GM18520 (cell line): ENCODE data around the gene PKDCC.
"Not testable (repeated sequence)": the region's sequence is repeated elsewhere in the genome, so short reads cannot be mapped to it uniquely, and the experiment has no call there.

ENCODE experiments used
- ATAC-seq: cut with Tn5 transposase; IDR thresholded peaks from one replicate; pipeline ENCODE4 v1.9.1; 2021; ENCODE audit not compliant: unreplicated experiment

The PKDCC gene

DNA sequence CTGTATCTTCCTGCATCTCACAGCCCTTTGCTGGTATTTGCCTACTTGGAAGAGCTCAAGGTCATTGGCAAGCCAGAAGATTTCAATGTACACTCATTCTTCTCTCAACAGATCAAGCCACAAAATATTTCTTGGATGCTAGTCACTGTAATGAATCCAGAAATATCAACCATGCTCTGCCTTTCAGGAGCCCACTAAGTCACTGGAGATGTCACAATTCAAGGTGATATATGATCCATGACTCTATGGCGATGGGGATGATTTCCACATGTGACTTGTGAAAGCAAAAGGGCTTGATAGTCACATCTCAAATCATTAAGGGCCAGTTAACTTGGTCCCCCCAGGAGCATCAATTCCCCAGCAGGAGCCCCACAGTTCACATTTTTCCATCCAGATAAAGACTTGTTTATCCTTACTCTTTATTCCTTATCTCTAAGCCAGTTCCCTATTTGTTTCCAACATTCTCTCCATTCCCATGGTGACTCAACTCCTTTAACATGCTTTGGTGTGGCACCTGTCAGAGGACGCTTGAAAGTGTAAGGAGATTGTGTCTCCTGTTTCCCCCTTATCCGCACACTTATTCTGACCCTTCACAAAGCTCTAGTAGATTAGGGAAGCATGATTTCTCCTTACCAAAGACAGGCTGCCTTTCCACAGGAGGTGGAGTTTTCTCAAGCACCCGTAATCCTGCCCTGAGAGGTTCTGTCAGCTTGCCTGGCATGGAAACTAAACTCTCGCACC lies 15.8 kb downstream of the PKDCC start:
- no peak for ATAC-seq

DNA sequence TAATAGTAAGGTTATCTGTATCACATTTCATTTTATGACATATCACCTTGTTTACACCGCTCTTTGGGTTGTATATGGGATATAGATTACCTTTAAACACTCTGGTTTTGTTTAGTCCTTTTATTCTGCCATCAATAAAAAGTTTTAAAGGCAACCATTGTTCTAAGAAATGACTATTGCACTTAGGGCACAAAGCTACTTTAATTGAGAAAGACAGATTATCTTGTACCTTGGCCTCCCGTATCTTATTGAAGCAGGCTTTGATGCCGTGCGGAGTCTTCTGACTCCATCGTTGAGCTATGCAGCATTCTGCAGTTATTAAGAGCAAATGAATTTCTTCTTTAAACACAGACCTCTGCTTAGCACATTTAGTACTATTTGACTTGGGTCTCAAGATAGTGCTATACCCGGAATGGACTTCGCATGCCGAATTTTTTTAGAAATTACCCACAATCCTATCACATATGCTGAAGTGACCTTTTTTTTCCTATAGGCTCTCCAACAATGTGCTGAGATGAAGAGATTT lies 16.7 kb downstream of the PKDCC start:
- ATAC-seq, result no peak

DNA sequence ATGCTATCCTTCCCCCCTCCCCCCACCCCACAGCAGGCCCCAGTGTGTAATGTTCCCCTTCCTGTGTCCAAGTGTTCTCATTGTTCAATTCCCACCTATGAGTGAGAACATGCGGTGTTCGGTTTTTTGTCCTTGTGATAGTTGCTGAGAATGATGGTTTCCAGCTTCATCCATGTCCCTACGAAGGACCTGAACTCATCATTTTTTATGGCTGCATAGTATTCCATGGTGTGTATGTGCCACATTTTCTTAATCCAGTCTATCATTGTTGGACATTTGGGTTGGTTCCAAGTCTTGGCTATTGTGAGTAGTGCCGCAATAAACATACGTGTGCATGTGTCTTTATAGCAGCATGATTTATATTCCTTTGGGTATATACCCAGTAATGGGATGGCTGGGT lies 17.9 kb downstream of the PKDCC start:
- ATAC-seq, result not testable (repeated sequence)

DNA sequence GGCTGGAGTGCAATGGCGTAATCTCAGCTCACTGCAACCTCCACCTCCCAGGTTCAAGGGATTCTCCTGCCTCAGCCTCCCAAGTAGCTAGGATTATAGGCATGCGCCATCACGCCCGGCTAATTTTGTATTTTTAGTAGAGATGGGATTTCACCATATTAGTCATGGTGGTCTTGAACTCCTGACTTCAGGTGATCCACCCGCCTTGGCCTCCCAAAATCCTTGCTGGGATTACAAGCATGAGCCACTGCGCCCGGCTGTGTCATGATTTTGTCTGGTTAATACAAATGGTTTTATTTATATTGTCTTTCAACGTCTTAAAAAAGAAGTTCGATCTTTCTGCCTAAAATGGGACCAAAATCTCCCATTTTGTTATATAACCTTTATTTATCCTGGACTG lies 19.2 kb downstream of the PKDCC start:
- ATAC-seq, result not testable (repeated sequence)

DNA sequence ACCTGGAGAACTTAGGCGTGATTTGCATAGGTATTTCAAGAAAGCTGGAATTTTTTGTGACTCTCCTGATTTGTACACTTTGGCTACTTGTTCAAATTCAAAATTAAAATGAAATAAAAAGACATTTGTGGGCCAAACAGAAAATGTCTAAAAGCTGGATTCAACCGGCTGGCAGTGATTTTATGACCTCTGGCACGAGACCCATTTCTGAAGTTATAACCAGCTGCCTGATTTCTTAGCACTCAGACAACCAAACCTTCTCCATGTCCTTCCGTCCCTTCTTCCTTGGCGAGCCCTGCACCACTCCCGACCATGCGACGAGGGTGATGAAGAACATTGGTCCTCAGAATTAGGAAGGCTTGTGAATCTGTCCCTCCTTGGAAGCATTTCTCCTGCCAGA lies 19.7 kb downstream of the PKDCC start:
- no peak for ATAC-seq

DNA sequence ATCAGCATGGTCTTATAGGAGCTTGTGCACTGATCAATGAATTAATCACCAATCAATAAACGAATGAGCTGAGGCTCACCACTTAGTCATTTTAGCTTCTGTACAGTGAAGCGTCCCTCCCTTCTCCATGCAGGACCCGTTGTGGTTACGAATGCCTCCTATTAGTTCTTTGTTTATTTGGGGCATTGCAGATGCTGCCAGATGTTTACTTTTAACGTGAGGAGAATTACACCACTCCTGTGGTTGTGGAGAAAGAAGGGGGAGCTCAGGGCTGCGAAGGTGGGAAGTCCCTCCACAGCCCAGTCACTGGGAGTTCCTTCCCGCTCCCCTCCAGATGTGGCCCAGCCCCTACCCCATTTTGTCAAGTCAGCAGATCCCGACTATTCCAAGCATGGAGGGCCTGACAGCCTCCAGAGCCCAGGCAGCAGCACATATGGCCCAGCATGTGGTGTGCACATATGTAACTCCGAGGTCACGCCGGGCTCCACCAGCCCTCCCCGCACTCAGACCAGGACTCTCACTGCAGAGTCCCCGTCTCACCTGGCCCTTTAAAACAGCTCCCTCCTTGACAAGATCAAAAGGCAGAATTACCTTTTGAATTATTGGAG lies 20.9 kb downstream of the PKDCC start:
- no peak for ATAC-seq

DNA sequence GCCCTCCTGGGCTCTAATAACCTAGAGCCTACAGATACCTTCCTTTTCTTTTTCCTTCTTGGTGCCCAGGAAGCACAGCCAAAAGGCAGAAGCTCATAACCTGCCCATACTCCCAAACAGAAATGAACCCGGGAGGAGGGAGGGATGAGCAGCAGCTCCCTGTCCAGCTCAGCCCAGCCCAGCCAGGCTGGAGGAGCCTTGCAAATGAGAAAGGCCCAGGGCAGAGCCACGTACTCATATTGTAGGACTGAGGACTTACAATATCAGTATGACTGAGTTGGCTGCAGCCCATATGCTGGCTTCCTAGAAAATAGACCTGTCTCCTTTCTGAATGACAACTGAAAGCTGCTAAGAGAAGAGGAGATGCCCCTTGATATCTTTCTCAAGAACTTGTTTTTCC lies 21.7 kb downstream of the PKDCC start:
- ATAC-seq, result no peak

DNA sequence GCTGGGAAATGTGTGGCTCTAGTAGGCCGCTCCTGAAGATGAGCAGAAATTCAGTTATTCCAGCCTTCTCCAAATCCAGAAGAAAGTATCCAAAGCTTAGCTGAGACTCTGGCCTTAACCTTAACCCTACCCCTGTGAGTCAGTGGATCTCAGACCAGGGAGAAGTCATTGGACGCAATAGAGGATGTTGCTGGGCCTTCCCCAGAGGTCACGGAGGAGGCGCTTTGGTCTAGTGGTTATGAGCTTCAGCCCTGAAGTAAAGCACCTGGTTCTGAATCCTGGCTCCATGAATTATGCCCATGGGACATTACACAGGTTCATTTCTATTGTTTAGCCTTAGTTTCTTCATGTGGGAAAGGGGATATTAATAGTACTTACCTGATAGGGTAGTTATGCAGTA lies 24.0 kb downstream of the PKDCC start:
- ATAC-seq, result no peak

DNA sequence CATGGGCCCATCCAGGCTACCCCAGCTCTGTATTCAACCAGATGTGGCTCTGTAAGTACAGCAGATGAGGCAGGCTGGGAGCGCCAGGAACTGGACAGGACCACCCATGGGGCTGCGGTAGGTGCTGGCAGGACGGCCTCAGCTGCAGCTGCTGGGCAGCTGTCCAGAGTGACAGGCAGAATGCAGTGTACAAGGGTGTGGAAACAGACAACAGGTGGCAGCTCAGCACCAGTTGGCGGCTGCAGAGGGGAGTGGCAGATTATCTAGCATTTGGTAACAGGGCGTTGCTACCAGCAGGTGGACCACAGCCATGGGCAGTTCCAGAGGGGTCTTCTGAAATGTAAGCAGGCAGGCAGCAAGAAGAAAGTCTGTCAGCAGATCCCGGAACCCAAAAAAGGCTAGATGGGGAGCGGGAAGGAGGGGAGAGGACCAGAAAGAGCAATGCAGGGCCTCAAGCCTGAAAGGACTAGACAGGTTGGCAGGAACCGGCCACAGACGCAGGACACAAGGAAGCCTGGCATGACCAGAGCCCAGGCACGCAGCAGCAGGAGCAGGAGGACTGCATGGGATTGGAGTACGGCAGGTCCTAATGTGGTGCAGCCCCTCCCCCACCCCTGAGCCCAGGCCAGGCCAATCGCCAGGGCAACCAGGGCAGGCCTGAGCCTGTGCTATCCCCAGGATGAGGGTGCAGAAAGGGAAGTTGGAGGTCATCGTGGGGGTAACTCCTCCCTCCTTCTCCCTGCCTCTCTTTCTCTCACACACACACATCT lies 24.7 kb downstream of the PKDCC start:
- no peak for ATAC-seq

DNA sequence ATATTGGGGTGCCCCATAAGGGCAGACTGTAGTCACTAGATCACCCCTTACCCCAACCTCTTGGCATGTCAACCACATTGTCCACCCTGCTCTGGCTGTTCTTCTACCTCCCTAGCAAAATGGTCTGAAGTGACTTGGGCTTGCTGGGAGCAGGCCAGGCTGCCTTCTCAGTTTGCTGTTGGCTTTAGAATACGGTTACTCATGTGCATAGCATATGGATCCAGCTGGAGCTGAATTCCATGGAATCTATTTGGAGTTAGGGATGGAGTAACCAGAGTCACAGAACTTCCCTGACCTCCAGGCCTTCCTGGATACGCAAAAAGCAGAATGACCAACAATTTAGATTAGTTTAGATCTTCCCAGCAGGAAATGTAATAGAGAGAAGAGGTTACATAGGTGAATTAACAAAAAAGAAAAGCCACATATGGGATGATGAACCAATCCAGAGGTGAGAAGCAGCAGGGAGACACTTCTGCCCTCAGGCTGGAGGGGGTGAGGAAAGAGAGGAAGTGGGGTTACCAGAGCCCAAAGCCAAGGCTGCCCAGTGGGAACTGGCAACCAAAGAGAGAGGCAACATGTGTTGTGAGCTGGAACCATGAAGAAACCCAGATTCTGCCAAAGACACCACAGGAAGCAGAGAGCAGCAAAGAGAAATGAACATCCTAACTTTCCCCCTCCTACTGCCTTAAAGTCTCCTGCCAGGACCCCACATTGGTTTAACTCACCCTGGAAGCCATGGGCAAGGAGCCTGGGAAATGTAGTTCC lies 26.1 kb downstream of the PKDCC start:
- ATAC-seq, result no peak

DNA sequence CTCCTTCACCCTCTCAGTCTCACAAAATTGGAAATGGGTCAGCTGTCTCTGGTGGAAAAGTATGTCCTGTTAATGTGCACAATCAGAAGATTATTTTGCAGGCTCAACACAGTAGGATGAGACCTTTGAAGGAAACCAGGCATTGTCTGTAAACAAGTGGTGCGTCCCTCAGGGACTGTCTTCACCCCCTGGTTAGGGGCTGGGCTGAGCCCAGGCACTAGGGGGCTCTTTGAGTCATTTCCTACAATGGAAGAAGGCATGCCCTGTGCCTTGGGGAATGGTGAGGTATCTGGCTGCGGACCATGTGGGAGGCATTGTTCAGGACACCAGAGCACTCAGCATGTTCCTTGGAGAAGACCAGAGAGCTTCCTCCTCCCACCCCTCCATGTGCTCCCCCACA lies 26.8 kb downstream of the PKDCC start:
- no peak for ATAC-seq

DNA sequence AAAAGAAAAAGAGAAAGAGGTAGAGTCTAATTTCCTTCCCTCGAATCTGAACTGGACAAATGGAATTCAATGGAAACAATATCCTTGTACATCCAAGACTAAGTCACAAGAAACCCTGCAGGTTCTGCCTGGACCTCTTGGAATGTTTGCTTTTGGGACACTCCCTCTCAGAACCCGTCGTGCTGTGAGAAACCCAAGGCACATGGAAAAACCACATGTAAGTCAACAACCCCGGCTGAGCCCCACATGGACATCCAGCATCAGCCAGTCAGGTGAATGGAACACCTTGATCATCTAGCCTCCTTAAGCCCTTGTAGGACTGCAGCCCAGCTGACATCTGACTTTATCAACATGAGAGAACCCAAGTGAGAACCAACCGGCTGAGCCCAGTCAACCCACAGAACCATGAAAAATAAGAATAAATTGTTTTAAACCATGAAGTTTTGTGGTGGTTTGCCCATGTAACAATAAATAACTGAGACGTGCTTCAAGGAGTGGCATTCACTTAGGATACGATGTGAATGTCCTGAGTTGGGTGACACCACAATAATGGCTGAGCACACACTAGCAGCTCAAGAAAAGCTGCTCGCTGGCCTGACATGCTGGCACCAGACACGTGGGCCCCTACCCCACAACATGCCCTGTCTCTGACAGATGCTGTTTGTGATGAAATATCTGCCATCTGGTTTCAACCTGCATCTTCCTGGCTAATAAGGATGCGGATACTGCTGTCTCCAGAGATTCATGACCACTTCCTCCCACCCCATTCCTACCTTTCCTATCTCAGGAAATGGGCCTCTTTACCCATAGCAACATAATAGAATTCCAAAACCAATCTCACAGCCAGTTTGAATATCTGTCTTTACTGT lies 28.8 kb downstream of the PKDCC start:
- ATAC-seq, result no peak

DNA sequence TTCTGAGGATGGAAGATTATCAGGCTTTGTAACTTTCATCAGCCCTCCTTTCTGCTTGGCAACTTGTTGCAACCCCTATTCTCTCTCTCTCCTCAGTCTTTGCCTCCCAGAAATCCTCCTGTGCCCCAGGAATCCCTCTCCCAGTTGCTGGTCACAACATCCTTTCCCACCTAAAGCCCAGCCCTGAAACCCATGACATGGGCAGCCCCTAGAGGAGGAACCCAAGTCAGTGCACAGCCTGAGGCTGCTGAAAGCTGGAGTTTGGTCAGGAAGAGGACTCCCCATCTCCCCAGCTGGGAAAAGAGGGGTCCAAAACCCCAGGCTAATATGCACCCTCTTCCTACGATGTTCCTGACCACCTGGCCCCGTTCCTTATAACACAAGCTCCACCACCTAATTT lies 29.5 kb downstream of the PKDCC start:
- no peak for ATAC-seq

DNA sequence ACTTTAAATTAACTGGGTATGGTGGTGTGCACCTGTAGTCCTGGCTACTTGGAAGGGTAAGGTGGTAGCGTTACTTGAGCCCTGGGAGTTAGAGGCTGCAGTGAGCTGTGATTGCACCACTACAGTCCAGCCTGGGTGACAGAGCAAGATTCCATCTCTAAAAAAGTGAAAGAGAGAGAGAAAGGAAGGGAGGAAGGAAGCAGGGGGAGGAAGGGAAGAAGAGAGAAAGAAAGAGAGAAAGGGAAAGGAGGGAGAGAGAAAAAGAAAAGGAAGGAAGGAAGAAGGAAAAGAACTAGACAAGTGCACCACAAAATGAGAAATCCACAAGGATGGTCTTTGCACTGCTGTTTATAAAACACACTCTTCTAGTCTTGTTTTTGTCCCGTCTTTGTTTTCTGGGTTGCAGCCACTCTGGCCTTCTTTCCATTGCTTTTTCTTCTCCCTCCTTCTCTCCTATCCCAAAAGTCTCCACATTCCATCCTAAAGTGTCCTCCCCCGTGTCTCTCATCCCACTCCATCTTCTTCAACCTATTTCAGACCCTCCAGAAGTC lies 32.0 kb downstream of the PKDCC start:
- ATAC-seq, result no peak

DNA sequence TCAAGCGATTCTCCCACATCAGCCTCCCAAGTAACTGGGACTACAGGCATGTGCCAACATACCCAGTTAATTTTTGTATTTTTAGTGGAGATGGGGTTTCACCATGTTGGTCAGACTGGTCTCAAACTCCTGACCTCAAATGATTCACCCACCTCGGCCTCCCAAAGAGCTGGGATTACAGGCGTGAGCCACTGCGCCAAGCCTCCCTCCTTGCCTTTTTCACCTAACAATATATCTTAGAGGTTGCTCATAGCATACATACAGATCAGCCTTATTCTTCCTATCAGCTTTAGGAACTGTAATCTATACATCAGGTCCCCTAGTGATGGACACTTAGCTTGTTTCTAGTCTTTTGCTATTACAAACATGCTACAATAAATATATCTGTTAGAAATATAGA lies 33.3 kb downstream of the PKDCC start:
- ATAC-seq, result not testable (repeated sequence)

DNA sequence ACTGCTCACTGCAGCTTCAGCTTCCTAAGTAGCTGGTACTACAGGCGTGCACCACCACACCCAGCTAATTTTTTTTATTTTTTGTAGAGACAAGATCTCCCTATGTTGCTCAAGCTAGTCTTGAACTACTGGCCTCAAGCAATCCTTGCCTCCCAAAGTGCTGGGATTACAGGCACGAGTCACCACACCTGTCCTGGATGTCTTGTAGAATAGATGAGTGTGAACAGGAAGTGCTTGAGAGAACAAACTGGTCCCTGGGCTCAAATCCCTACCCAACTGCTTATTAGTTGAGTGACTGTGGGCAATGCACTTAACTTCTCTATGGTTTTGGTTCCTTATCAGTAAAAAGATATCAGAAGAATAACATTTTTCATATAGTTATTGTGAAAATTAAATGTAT lies 34.2 kb downstream of the PKDCC start:
- no peak for ATAC-seq

DNA sequence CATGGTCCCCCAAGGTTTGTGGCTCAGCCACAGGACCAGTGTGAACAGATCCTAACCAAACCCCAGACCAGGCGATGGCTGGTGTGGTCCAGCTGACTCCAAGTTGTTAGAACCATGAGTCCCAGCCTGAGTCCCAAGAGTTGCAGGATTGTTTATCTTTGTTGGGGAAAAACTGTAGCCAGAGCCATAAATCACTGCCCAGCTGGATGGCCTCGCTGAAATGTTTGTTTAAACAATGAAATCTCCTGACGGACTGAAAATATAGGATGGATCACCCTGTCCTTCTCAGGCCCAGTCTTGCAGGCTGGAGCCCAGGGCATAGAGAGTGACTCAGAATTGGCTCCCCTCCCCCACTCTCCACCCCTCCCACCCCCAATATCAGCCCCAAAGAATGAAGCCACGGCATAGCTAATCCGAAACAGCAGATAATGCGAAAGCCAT lies 36.4 kb downstream of the PKDCC start:
- ATAC-seq, result no peak

DNA sequence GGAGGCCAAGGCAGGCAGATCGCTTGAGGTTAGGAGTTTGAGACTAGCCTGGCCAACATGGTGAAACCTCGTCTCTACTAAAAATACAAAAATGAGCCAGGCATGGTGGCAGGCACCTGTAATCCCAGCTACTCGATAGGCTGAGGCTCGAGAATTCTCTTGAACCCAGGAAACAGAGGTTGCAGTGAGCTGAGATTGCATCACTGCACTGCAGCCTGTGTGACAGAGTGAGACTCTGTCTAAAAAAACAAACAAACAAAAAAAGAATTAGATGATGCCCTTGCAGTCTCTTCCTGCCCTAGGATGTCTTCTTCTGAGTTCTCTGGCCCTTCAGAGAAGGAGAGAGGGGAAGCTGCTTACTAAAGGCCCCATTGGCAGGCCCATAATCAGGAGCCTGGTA lies 37.2 kb downstream of the PKDCC start:
- not testable (repeated sequence) for ATAC-seq

DNA sequence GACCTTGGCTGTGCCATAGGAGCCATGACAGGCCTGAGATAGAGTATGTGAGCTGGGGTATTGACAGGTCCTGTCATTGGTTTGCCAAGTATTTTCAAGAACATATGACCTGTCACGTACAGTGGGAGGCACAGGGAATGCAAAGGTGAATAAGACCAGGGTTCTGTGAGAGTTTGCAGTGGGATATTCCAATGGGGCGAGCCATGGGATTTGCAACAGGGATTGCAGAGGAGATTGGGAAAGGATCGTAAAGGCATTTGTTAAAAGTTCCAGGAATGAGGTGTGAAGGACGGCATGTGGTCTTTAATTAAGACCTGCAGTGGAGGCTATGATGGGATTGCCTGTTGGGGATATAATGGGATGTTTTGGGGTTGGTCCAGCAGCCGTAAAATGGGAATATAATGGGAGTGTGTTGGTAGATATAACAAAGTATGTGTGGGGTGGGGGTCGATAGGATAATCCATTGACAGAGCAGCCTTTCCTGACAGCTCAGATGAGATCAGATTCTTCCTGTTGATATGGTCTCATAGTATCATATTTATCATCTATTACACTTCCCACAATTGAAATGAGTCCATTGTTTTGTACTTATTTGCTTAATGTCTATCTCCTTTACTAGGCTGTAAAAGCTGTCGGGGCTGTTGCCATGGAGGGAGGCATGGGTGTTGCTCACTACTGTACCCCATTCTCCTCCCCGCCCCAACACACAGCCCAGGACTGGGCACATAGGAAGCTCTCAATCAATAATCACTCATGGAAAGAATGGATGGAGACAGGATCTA lies 38.1 kb downstream of the PKDCC start:
- ATAC-seq, result no peak
